22Rv1 (cell line): ENCODE measurements around the gene ACSM4.

Source experiments
- CTCF ChIP-seq: fragments of 450-650 bp; IDR thresholded peaks from 2 replicates; pipeline ENCODE4 v1.5.1; 2017; ENCODE audit warnings: mild to moderate bottlenecking
- ZFX ChIP-seq: fragments of 450-650 bp; IDR thresholded peaks from 2 replicates; pipeline ENCODE4 v1.6.1; 2017; ENCODE audit warnings: antibody characterized with exemption, borderline replicate concordance

DNA sequence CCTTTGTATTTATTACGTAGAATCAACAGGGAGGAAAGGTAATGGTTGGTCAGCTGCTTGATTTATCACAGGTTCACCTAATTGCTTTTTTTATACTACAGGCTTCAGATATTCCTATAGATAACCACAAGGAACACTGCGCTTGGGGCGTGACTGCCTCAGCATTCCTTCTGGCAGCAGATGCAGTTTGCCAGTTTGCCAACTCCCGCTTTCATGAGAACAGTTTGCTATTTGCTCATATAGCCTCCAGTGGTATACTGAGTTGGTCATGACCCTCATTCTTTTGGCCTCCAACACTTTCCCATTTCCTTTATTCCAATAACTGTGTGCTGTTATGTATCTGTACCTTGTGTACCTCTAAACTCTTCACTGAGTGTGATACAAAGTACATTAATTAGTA lies 38.6 kb upstream of the ACSM4 start:
- TF ChIP-seq CTCF (no peak), ZFX (no peak)
